GM12892 (cell line): ENCODE measurements around the gene RRAS.

Experiments used
- POLR2A ChIP-seq: IDR thresholded peaks from 2 replicates; pipeline ENCODE4 v1.6.1; 2011; ENCODE audit warnings: low read depth, low read length, control low read depth
- POLR2AphosphoS5 ChIP-seq: IDR thresholded peaks from 2 replicates; pipeline ENCODE4 v1.6.1; 2011; ENCODE audit warnings: low read depth, low read length, control low read depth
- TAF1 ChIP-seq: IDR thresholded peaks from 2 replicates; pipeline ENCODE4 v1.6.1; 2011; ENCODE audit warnings: low read depth, mild to moderate bottlenecking, control low read depth, low read length, borderline replicate concordance

GRCh38 chr19:49596407-49596806 is 43.5 kb downstream of the RRAS start:
- TF ChIP-seq POLR2A: no peak
- TF ChIP-seq POLR2AphosphoS5: no peak
- TF ChIP-seq TAF1: no peak
